Smooth muscle cell (in vitro differentiated cells): ENCODE results near the gene PDHA1. TPM values are rescaled to one million over a fixed set of nuclear protein-coding genes. Genes with fewer than 3 reads are reported as not detected.

Experiments
- DNase-seq: peaks from one replicate; lab custom pipeline; 2025; ENCODE audit not compliant: unreplicated experiment; lab: John Stamatoyannopoulos, UW
- H2AFZ ChIP-seq: fragments of 200-600 bp; sonication (generic); 2 replicates; pipeline ENCODE4 v1.6.0; 2016; ENCODE audit warnings: antibody characterized with exemption, low read depth, mild to moderate bottlenecking
- H3F3A ChIP-seq: fragments of 200-600 bp; sonication (generic); 2 replicates; pipeline ENCODE4 v1.6.0; 2017; ENCODE audit warnings: antibody characterized with exemption, low read depth
- H3K27ac ChIP-seq: fragments of 200-600 bp; sonication (generic); 2 replicates; pipeline ENCODE4 v1.5.1; 2016; ENCODE audit warnings: low read depth, mild to moderate bottlenecking
- H3K27me3 ChIP-seq: fragments of 200-600 bp; sonication (generic); 2 replicates; pipeline ENCODE4 v1.6.1; 2016; ENCODE audit warnings: low read depth, mild to moderate bottlenecking
- H3K36me3 ChIP-seq: fragments of 200-600 bp; sonication (generic); 2 replicates; pipeline ENCODE4 v1.5.1; 2016; ENCODE audit warnings: low read depth
- H3K4me1 ChIP-seq: fragments of 200-600 bp; sonication (generic); 2 replicates; pipeline ENCODE4 v1.5.1; 2016; ENCODE audit warnings: low read depth
- H3K4me2 ChIP-seq: fragments of 200-600 bp; sonication (generic); 2 replicates; pipeline ENCODE4 v1.6.0; 2016; ENCODE audit warnings: mild to moderate bottlenecking
- H3K4me3 ChIP-seq: fragments of 200-600 bp; sonication (generic); 2 replicates; pipeline ENCODE4 v1.5.1; 2016; ENCODE audit warnings: mild to moderate bottlenecking
- H3K79me2 ChIP-seq: fragments of 200-600 bp; sonication (generic); 2 replicates; pipeline ENCODE4 v1.6.0; 2016; ENCODE audit warnings: low read depth, mild to moderate bottlenecking
- H3K9ac ChIP-seq: fragments of 200-600 bp; sonication (generic); 2 replicates; pipeline ENCODE4 v1.6.0; 2016; ENCODE audit warnings: low read depth
- H3K9me3 ChIP-seq: fragments of 200-600 bp; sonication (generic); replicated peaks from 2 replicates; pipeline ENCODE4 v1.5.1; 2016; ENCODE audit warnings: low read depth
- H4K20me1 ChIP-seq: fragments of 200-600 bp; sonication (generic); 2 replicates; pipeline ENCODE4 v1.6.0; 2016; ENCODE audit warnings: low read depth
- CTCF ChIP-seq: fragments of 200-600 bp; sonication (generic); IDR thresholded peaks from 2 replicates; pipeline ENCODE4 v1.5.1; 2017; ENCODE audit warnings: borderline replicate concordance, mild to moderate bottlenecking, antibody characterized with exemption; ENCODE audit not compliant: insufficient read depth, poor library complexity, severe bottlenecking
- WGBS: methylation state at CpG from one replicate; pipeline ENCODE4 v1.1.7; 2016; ENCODE audit warnings: low lambda C conversion rate; 5-methylcytosine and 5-hydroxymethylcytosine counted together
- polyA plus RNA-seq: library from polyadenylated mRNA; unstranded; fragments of >200 nt; fragmentation: Nextera tagmentation; extraction: Ambion mirVana; gene quantifications from 2 replicates; pipeline ENCODE4 v1.2.1, GENCODE V29; 2016
- small RNA-seq: library from RNA; depleted of rRNA; stranded (forward); fragments of <200 nt; gene quantifications from one replicate; pipeline ENCODE3, GENCODE V24; 2014
- total RNA-seq: library from RNA; depleted of rRNA; stranded (reverse); fragments of >200 nt; gene quantifications from 2 replicates; pipeline ENCODE4 v1.2.3, GENCODE V29; 2014

PDHA1 gene
- total and polyA plus RNA-seq, 2 experiments from 2014 or later, result 121 to 222 TPM

- Histone ChIP-seq H3K9me3 (peaks cover 3% of the 10 kb centered on the region), H3K9ac (no peak overlapping the region), H3K79me2 (no peaks in the 10 kb centered on the region), H4K20me1 (no peaks in the 10 kb centered on the region), H3K4me2 (no peak overlapping the region), H3K27ac (no peak overlapping the region), H3K27me3 (no peaks in the 10 kb centered on the region), H2AFZ (no peak overlapping the region), H3F3A (no peaks in the 10 kb centered on the region), H3K4me1 (no peaks in the 10 kb centered on the region), H3K36me3 (no peaks in the 10 kb centered on the region), H3K4me3 (no peak overlapping the region)
- DNase-seq, result no peak
- TF ChIP-seq CTCF, result no peak
- 82% methylated on average over 4 of the region's 4 CpGs for WGBS
Observed at GRCh38 chrX:19392703-19393102, 49.0 kb downstream of the PDHA1 start.

- Histone ChIP-seq H3K4me2 (no peak overlapping the region), H3F3A (no peaks in the 10 kb centered on the region), H3K4me1 (no peaks in the 10 kb centered on the region), H3K36me3 (no peaks in the 10 kb centered on the region), H2AFZ (no peak overlapping the region), H3K27ac (no peak overlapping the region), H3K9me3 (no peaks in the 10 kb centered on the region), H4K20me1 (no peaks in the 10 kb centered on the region), H3K27me3 (no peaks in the 10 kb centered on the region), H3K4me3 (no peak overlapping the region), H3K79me2 (no peaks in the 10 kb centered on the region), H3K9ac (no peak overlapping the region)
- TF ChIP-seq CTCF, result no peak
- no peak for DNase-seq
Observed at GRCh38 chrX:19403696-19404095, 60.0 kb downstream of the PDHA1 start.

DNA sequence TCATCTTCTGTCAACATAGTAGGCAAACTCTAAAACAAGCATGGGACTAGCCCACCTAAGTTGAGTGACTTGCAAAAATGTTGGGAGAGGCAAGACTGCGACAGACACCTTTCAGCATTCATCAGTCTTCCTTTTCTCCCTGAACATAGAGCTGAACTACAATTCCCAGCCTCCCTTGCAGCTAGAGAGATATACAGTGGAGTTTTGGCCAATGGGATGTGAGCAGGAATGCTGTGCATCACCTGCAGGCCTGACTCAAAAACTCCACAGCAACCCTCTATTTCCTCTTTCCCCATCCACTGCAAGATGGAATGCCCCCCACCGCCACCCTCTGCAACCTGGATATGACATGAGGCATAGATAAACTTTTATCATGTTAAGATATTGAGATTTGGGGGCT lies 66.5 kb downstream of the PDHA1 start:
- DNase-seq, result no peak
- Histone ChIP-seq H3K4me2 (no peak overlapping the region), H3K4me1 (no peaks in the 10 kb centered on the region), H3K27me3 (no peaks in the 10 kb centered on the region), H3F3A (no peaks in the 10 kb centered on the region), H3K9ac (no peak overlapping the region), H3K27ac (no peak overlapping the region), H3K9me3 (no peaks in the 10 kb centered on the region), H3K79me2 (no peaks in the 10 kb centered on the region), H3K4me3 (no peak overlapping the region), H2AFZ (no peak overlapping the region), H3K36me3 (no peaks in the 10 kb centered on the region), H4K20me1 (no peaks in the 10 kb centered on the region)
- 77% methylated on average over 2 of the region's 2 CpGs for WGBS
- no peak for TF ChIP-seq CTCF

Small RNAs within 50 kb of the gene (small RNA-seq; reads per million reads assigned to genes)
- gene RF00019, result not detected

Other genes starting within 250 kb of the PDHA1 start
- gene ADGRG2, start 221.5 kb upstream of the PDHA1 start, total RNA-seq, result 0.09 TPM in 1 of 2 replicates, not detected in the other
- not detected in 2 replicates for gene ADGRG2, start 221.5 kb upstream of the PDHA1 start, polyA plus RNA-seq
- gene MAP3K15, start 171.6 kb downstream of the PDHA1 start, total RNA-seq, result 0.54 and 1.6 TPM in 2 replicates
- gene MAP3K15, start 171.6 kb downstream of the PDHA1 start, polyA plus RNA-seq, result not detected in 2 replicates